ENCODE data around the gene SPTBN1. TPM values are rescaled to one million over a fixed set of nuclear protein-coding genes. Genes with fewer than 3 reads are reported as not detected.

SPTBN1 gene
- total and polyA plus RNA-seq, 2 of the 13 experiments (the other 11 are each of a cell fraction or from before 2014, with no cell fraction given): 123 to 299 TPM

GRCh38 chr2:54424555-54425163, 31.5 kb upstream of the SPTBN1 start (continued):
- TF ChIP-seq ZNF773 (CRISPR knock-in tag; IDR thresholded peaks at IDR 0.05; ENCODE audit: borderline replicate concordance) (no peak), MAFF (IDR thresholded peaks at IDR 0.05; ENCODE audit: low read depth, low read length) (no peak), ZBTB26 (CRISPR knock-in tag; IDR thresholded peaks at IDR 0.05; ENCODE audit: borderline replicate concordance) (no peak), ZNF441 (CRISPR knock-in tag; IDR thresholded peaks at IDR 0.05; ENCODE audit: borderline replicate concordance) (no peak), ZNF589 (CRISPR knock-in tag; conservative IDR thresholded peaks at IDR 0.05) (no peak), CCDC6 (CRISPR knock-in tag; IDR thresholded peaks at IDR 0.05) (no peak), ZNF484 (CRISPR knock-in tag; IDR thresholded peaks at IDR 0.05; ENCODE audit: borderline replicate concordance, low read depth) (no peak), AGO2 (optimal IDR thresholded peaks at IDR 0.05; ENCODE audit: low read depth, low read length) (no peak), NFKBIZ (CRISPR knock-in tag; IDR thresholded peaks at IDR 0.05) (no peak), NFATC3 (CRISPR knock-in tag; IDR thresholded peaks at IDR 0.05) (no peak), PLSCR1 (CRISPR knock-in tag; IDR thresholded peaks at IDR 0.05; ENCODE audit: borderline replicate concordance) (no peak), CEBPZ (IDR thresholded peaks at IDR 0.05; ENCODE audit: low read length) (no peak), EP300 (IDR thresholded peaks at IDR 0.05; ENCODE audit: low read depth in 2 of 2, low read length in 2 of 2) (no peak), EP300 (CRISPR knock-in tag; IDR thresholded peaks at IDR 0.05; ENCODE audit: borderline replicate concordance) (no peak), FOXA3 (CRISPR knock-in tag; IDR thresholded peaks at IDR 0.05) (0 out of 2 replicates have a peak, but pooled peaks have one; percentile 26), MBD4 (IDR thresholded peaks at IDR 0.05; ENCODE audit: borderline replicate concordance, low read length) (no peak), FOXP4 (CRISPR knock-in tag; IDR thresholded peaks at IDR 0.05) (0 out of 2 replicates have a peak, but pooled peaks have one; percentile 15)
- TF ChIP-seq, protein P1, sequence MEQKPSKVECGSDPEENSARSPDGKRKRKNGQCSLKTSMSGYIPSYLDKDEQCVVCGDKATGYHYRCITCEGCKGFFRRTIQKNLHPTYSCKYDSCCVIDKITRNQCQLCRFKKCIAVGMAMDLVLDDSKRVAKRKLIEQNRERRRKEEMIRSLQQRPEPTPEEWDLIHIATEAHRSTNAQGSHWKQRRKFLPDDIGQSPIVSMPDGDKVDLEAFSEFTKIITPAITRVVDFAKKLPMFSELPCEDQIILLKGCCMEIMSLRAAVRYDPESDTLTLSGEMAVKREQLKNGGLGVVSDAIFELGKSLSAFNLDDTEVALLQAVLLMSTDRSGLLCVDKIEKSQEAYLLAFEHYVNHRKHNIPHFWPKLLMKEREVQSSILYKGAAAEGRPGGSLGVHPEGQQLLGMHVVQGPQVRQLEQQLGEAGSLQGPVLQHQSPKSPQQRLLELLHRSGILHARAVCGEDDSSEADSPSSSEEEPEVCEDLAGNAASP (CRISPR knock-in tag; IDR thresholded peaks at IDR 0.05; ENCODE audit: borderline replicate concordance): no peak
- TF ChIP-seq, protein P2, sequence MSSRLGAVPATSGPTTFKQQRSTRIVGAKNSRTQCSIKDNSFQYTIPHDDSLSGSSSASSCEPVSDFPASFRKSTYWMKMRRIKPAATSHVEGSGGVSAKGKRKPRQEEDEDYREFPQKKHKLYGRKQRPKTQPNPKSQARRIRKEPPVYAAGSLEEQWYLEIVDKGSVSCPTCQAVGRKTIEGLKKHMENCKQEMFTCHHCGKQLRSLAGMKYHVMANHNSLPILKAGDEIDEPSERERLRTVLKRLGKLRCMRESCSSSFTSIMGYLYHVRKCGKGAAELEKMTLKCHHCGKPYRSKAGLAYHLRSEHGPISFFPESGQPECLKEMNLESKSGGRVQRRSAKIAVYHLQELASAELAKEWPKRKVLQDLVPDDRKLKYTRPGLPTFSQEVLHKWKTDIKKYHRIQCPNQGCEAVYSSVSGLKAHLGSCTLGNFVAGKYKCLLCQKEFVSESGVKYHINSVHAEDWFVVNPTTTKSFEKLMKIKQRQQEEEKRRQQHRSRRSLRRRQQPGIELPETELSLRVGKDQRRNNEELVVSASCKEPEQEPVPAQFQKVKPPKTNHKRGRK (CRISPR knock-in tag; IDR thresholded peaks at IDR 0.05): 0 out of 2 replicates have a peak, but pooled peaks have one; percentile 30
